Measurements from ENCODE around the gene CATSPERD. TPM values are rescaled to one million over a fixed set of nuclear protein-coding genes. Genes with fewer than 3 reads are reported as not detected.
A peak's percentile ranks its signal among the peaks of the same experiment; 100 is the strongest.

CATSPERD gene
- total and polyA plus RNA-seq, 9 of the 15 experiments (the other 6 are each of a cell fraction or from before 2014, with no cell fraction given): not detected

GRCh38 chr19:5681391-5682106 is 38.9 kb upstream of the CATSPERD start (continued):
- TF ChIP-seq PBX2 (CRISPR knock-in tag; IDR thresholded peaks at IDR 0.05; ENCODE audit: low read depth) (no peak), PBX2 (tag; conservative IDR thresholded peaks at IDR 0.05; ENCODE audit: low read depth) (0 out of 2 replicates have a peak, but pooled peaks have one; percentile 10), KDM2B (CRISPR knock-in tag; IDR thresholded peaks at IDR 0.05) (no peak), SP1 (CRISPR knock-in tag; IDR thresholded peaks at IDR 0.05) (no peak), POLR2H (tag; IDR thresholded peaks at IDR 0.05; ENCODE audit: low read depth) (no peak), IFI16 (CRISPR knock-in tag; IDR thresholded peaks at IDR 0.05) (no peak), HLTF (IDR thresholded peaks at IDR 0.05) (peak; percentile 71), ARHGAP35 (IDR thresholded peaks at IDR 0.05; ENCODE audit: partially characterized antibody) (peak; percentile 55), RNF2 (IDR thresholded peaks at IDR 0.05) (no peak), KLF16 (IDR thresholded peaks at IDR 0.05) (no peak), GTF3C2 (IDR thresholded peaks at IDR 0.05; ENCODE audit: borderline replicate concordance, extremely low read depth, insufficient read length) (no peak), MCM3 (IDR thresholded peaks at IDR 0.05) (peak; percentile 12; the same call in 1 of the 2 replicates), ZNF165 (CRISPR knock-in tag; IDR thresholded peaks at IDR 0.05; ENCODE audit: borderline replicate concordance) (no peak), SMARCB1 (IDR thresholded peaks at IDR 0.05; ENCODE audit: insufficient read length, low read depth) (no peak), PHB2 (IDR thresholded peaks at IDR 0.05; ENCODE audit: low read depth) (no peak), HEY1 (CRISPR knock-in tag; IDR thresholded peaks at IDR 0.05; ENCODE audit: borderline replicate concordance) (no peak), THRB (CRISPR knock-in tag; conservative IDR thresholded peaks at IDR 0.05) (peak; percentile 75; the same call in 1 of the 2 replicates), NFIX (CRISPR knock-in tag; IDR thresholded peaks at IDR 0.05; ENCODE audit: low read depth) (no peak), ZEB2 (IDR thresholded peaks at IDR 0.05) (no peak), SREBF1 (IDR thresholded peaks at IDR 0.05; ENCODE audit: borderline replicate concordance, low read depth, low read length) (no peak), TOE1 (IDR thresholded peaks at IDR 0.05; ENCODE audit: borderline replicate concordance) (no peak), TOE1 (CRISPR knock-in tag; IDR thresholded peaks at IDR 0.05; ENCODE audit: borderline replicate concordance, low read depth) (no peak), SIN3A (IDR thresholded peaks at IDR 0.05; ENCODE audit: borderline replicate concordance in 2 of 2, control insufficient read depth in 1 of 2, low read depth in 2 of 2, low read length in 2 of 2) (no peak), CBFA2T3 (IDR thresholded peaks at IDR 0.05) (no peak)

Measured in K562 (cell line).